Cerebellar nuclear complex (tissue), 1 donor: ENCODE measurements around the gene SSB.
"Not testable (repeated sequence)": the region's sequence is repeated elsewhere in the genome, so short reads cannot be mapped to it uniquely, and the experiment has no call there.

ENCODE experiments used
- DNase-seq, 2 experiments: peaks; one replicate each; lab custom pipeline; 2025; lab: John Stamatoyannopoulos, UW

SSB gene

GRCh38 chr2:169828141-169828811, 29.6 kb downstream of the SSB start:
- no peak for DNase-seq

GRCh38 chr2:169834401-169834800, 35.7 kb downstream of the SSB start:
- no peak for DNase-seq

- DNase-seq = no peak
Observed at GRCh38 chr2:169838743-169839489, 40.2 kb downstream of the SSB start.

GRCh38 chr2:169839954-169840746, 41.5 kb downstream of the SSB start:
- no peak for DNase-seq

- no peak for DNase-seq
Observed at GRCh38 chr2:169840747-169841142, 42.1 kb downstream of the SSB start.

GRCh38 chr2:169841625-169842024, 43.0 kb downstream of the SSB start:
- not testable (repeated sequence) for DNase-seq

- no peak for DNase-seq
Observed at GRCh38 chr2:169845016-169845415, 46.3 kb downstream of the SSB start.

GRCh38 chr2:169848959-169849693, 50.5 kb downstream of the SSB start:
- not testable (repeated sequence) for DNase-seq

- DNase-seq = no peak
Observed at GRCh38 chr2:169849710-169850109, 51.0 kb downstream of the SSB start.

- no peak for DNase-seq
Observed at GRCh38 chr2:169853041-169853668, 54.5 kb downstream of the SSB start.

- not testable (repeated sequence) for DNase-seq
Observed at GRCh38 chr2:169855281-169856258, 56.9 kb downstream of the SSB start.

GRCh38 chr2:169859423-169859822, 60.8 kb downstream of the SSB start:
- no peak for DNase-seq

GRCh38 chr2:169860149-169860548, 61.5 kb downstream of the SSB start:
- no peak for DNase-seq
